Measurements from ENCODE around the gene TSPAN6. TPM values are rescaled to one million over a fixed set of nuclear protein-coding genes. Genes with fewer than 3 reads are reported as not detected.

TSPAN6 gene
- polyA plus RNA-seq, 1 donor from 2014 or later, result 63.3 TPM

GRCh38 chrX:100654261-100654660 lies 17.7 kb upstream of the TSPAN6 start:
- H3K4me2 ChIP-seq (ENCODE audit: low read length), result no peak overlapping the region

GRCh38 chrX:100652266-100652665 lies 15.7 kb upstream of the TSPAN6 start:
- Histone ChIP-seq H3K4me3 (ENCODE audit: low read length) (no peak overlapping the region), H3K79me2 (replicated peaks; ENCODE audit: insufficient read depth, low read length) (no peaks in the 10 kb centered on the region), H3K36me3 (ENCODE audit: insufficient read depth, low read length) (no peaks in the 10 kb centered on the region), H3K27me3 (ENCODE audit: insufficient read depth, low read depth, low read length) (no peaks in the 10 kb centered on the region), H2AFZ (ENCODE audit: low read depth, low read length) (no peak overlapping the region), H3K9me3 (ENCODE audit: low read length) (no peaks in the 10 kb centered on the region), H3F3A (ENCODE audit: insufficient read depth, low read length, poor library complexity, severe bottlenecking) (no peaks in the 10 kb centered on the region), H3K27ac (ENCODE audit: low read length) (no peak overlapping the region), H4K20me1 (ENCODE audit: insufficient read depth) (no peaks in the 10 kb centered on the region), H3K4me2 (ENCODE audit: low read length) (no peak overlapping the region), H3K9ac (ENCODE audit: low read length) (no peak overlapping the region), H3K9me2 (ENCODE audit: insufficient read depth, low read length) (no peaks in the 10 kb centered on the region)
- TF ChIP-seq CTCF (IDR thresholded peaks at IDR 0.05; ENCODE audit: poor library complexity, severe bottlenecking) (no peak), TAF1 (IDR thresholded peaks at IDR 0.05; ENCODE audit: low read depth) (no peak), POLR2AphosphoS5 (IDR thresholded peaks at IDR 0.05) (no peak), SMC3 (conservative IDR thresholded peaks at IDR 0.05; ENCODE audit: poor library complexity) (no peak), MXI1 (conservative IDR thresholded peaks at IDR 0.05; ENCODE audit: poor library complexity, severe bottlenecking) (no peak), EP300 (conservative IDR thresholded peaks at IDR 0.05; ENCODE audit: poor library complexity, severe bottlenecking) (no peak), RAD21 (conservative IDR thresholded peaks at IDR 0.05) (no peak), EZH2 (IDR thresholded peaks at IDR 0.05; ENCODE audit: borderline replicate concordance, insufficient read depth, low read length, poor library complexity, severe bottlenecking) (no peak)
- TF ChIP-seq, protein P1, sequence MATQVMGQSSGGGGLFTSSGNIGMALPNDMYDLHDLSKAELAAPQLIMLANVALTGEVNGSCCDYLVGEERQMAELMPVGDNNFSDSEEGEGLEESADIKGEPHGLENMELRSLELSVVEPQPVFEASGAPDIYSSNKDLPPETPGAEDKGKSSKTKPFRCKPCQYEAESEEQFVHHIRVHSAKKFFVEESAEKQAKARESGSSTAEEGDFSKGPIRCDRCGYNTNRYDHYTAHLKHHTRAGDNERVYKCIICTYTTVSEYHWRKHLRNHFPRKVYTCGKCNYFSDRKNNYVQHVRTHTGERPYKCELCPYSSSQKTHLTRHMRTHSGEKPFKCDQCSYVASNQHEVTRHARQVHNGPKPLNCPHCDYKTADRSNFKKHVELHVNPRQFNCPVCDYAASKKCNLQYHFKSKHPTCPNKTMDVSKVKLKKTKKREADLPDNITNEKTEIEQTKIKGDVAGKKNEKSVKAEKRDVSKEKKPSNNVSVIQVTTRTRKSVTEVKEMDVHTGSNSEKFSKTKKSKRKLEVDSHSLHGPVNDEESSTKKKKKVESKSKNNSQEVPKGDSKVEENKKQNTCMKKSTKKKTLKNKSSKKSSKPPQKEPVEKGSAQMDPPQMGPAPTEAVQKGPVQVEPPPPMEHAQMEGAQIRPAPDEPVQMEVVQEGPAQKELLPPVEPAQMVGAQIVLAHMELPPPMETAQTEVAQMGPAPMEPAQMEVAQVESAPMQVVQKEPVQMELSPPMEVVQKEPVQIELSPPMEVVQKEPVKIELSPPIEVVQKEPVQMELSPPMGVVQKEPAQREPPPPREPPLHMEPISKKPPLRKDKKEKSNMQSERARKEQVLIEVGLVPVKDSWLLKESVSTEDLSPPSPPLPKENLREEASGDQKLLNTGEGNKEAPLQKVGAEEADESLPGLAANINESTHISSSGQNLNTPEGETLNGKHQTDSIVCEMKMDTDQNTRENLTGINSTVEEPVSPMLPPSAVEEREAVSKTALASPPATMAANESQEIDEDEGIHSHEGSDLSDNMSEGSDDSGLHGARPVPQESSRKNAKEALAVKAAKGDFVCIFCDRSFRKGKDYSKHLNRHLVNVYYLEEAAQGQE (IDR thresholded peaks at IDR 0.05; ENCODE audit: borderline replicate concordance), result no peak

More at GRCh38 chrX:100654261-100654660, 17.7 kb upstream of the TSPAN6 start:
- TF ChIP-seq POLR2AphosphoS5 (IDR thresholded peaks at IDR 0.05), result no peak
- TF ChIP-seq RAD21 (conservative IDR thresholded peaks at IDR 0.05), result no peak
- TF ChIP-seq, protein P1 (IDR thresholded peaks at IDR 0.05; ENCODE audit: borderline replicate concordance), result no peak
- TF ChIP-seq SMC3 (conservative IDR thresholded peaks at IDR 0.05; ENCODE audit: poor library complexity), result no peak
- TF ChIP-seq EP300 (conservative IDR thresholded peaks at IDR 0.05; ENCODE audit: poor library complexity, severe bottlenecking), result no peak
- no peak for TF ChIP-seq MXI1 (conservative IDR thresholded peaks at IDR 0.05; ENCODE audit: poor library complexity, severe bottlenecking)
- TF ChIP-seq TAF1 (IDR thresholded peaks at IDR 0.05; ENCODE audit: low read depth), result no peak
- no peak for TF ChIP-seq EZH2 (IDR thresholded peaks at IDR 0.05; ENCODE audit: borderline replicate concordance, insufficient read depth, low read length, poor library complexity, severe bottlenecking)
- TF ChIP-seq CTCF (IDR thresholded peaks at IDR 0.05; ENCODE audit: poor library complexity, severe bottlenecking), result no peak
- no peaks in the 10 kb centered on the region for H3K9me2 ChIP-seq (ENCODE audit: insufficient read depth, low read length)
- no peaks in the 10 kb centered on the region for H3K9me3 ChIP-seq (ENCODE audit: low read length)
- no peaks in the 10 kb centered on the region for H3K27me3 ChIP-seq (ENCODE audit: insufficient read depth, low read depth, low read length)
- H3K79me2 ChIP-seq (replicated peaks; ENCODE audit: insufficient read depth, low read length), result no peaks in the 10 kb centered on the region
- no peak overlapping the region for H2AFZ ChIP-seq (ENCODE audit: low read depth, low read length)
- no peak overlapping the region for H3K4me3 ChIP-seq (ENCODE audit: low read length)
- H3K9ac ChIP-seq (ENCODE audit: low read length), result no peak overlapping the region
- no peaks in the 10 kb centered on the region for H3F3A ChIP-seq (ENCODE audit: insufficient read depth, low read length, poor library complexity, severe bottlenecking)
- H3K27ac ChIP-seq (ENCODE audit: low read length), result no peak overlapping the region
- no peaks in the 10 kb centered on the region for H3K36me3 ChIP-seq (ENCODE audit: insufficient read depth, low read length)
- no peaks in the 10 kb centered on the region for H4K20me1 ChIP-seq (ENCODE audit: insufficient read depth)

Measured in neural cell (in vitro differentiated cells).